ENCODE measurements around the gene TENM4. TPM values are rescaled to one million over a fixed set of nuclear protein-coding genes. Genes with fewer than 3 reads are reported as not detected.

The TENM4 gene
- total and polyA plus RNA-seq, 2 of the 8 experiments (the other 6 are each of a cell fraction or from before 2014, with no cell fraction given), result 3.5 to 7.2 TPM

DNA sequence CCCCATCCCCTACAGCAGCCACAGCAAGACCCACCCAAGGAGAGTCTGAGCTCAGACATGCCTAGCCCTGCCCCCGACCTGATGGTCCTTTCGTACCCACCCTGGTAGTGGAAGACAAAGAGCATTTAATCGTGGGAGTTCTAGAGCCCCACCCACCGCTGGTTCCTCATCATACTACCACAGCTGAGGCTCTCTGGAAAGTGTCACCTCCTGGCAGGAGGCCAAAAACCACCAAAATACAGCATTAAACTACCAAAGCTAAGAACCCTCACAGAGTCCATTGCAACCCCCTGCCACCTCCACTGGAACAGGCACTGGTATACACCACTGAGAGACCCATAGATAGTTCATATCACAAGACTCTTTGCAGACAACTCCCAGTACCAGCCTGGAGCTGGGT lies 311.1 kb downstream of the TENM4 start:
- H2BK12ac ChIP-seq (ENCODE audit: low read depth, low read length), result no peak overlapping the region
- no peak overlapping the region for H4K5ac ChIP-seq (ENCODE audit: insufficient read length, low read depth, low read length)
- no peak overlapping the region for H2BK5ac ChIP-seq (ENCODE audit: low read depth, low read length)
- H3K4me2 ChIP-seq (ENCODE audit: insufficient read depth in 1 of 2, low read depth in 2 of 2, low read length in 2 of 2), result no peak overlapping the region
- H3K36me3 ChIP-seq (ENCODE audit: control insufficient read depth in 2 of 4, insufficient read depth in 4 of 4, low read length in 3 of 4), result no peaks in the 10 kb centered on the region
- no peak overlapping the region for H3K56ac ChIP-seq (replicated peaks; ENCODE audit: insufficient read length, low read depth, low read length)
- WGBS, 2 experiments (ENCODE audit: extremely low coverage in 1 of 2, insufficient coverage in 1 of 2, insufficient read length in 1 of 2, insufficient replicate concordance in 2 of 2, low coverage in 1 of 2, low lambda C conversion rate in 2 of 2, missing lambda C conversion rate in 1 of 2), result 92% methylated on average over 4 of the region's 4 CpGs; no CpG with 5 or more reads in 1 of the 2 experiments
- H2AFZ ChIP-seq (ENCODE audit: low read length), result no peak overlapping the region
- H3K4me1 ChIP-seq (replicated peaks in 1 of 4; ENCODE audit: control insufficient read depth in 3 of 4, insufficient read depth in 4 of 4, low read length in 3 of 4), result no peaks in the 10 kb centered on the region
- ChIA-PET POLR2A (ENCODE audit: partially characterized antibody) (no interaction called here), CTCF (ENCODE audit: partially characterized antibody) (interaction anchor here (0.6 to 0.8 kb wide), 2 partner anchors 13 to 19 kb away, joined by 3 read pairs; no protein-coding TSS in a partner anchor)
- H4K91ac ChIP-seq (replicated peaks; ENCODE audit: insufficient read length, low read length), result no peak overlapping the region
- H3K4ac ChIP-seq (replicated peaks; ENCODE audit: insufficient read length, low read depth, low read length), result no peak overlapping the region
- no peaks in the 10 kb centered on the region for H3K23me2 ChIP-seq (ENCODE audit: low read depth, low read length)
- FAIRE-seq (no peak), DNase-seq (ENCODE audit: low read depth in 1 of 2, low spot score in 2 of 2) (no peak)
- no peak overlapping the region for H2BK20ac ChIP-seq (ENCODE audit: low read length)
- no peaks in the 10 kb centered on the region for H3K79me1 ChIP-seq (ENCODE audit: low read depth, low read length)
- no peak overlapping the region for H3K23ac ChIP-seq (ENCODE audit: insufficient read length)
- no peaks in the 10 kb centered on the region for H3K79me2 ChIP-seq (ENCODE audit: control insufficient read depth in 1 of 2, insufficient read depth in 2 of 2, low read length in 2 of 2)
- H4K8ac ChIP-seq (ENCODE audit: extremely low read depth, insufficient read depth, low read length), result no peak overlapping the region
- no peak overlapping the region for H3K18ac ChIP-seq (ENCODE audit: extremely low read depth, low read length)
- no peak overlapping the region for H3K4me3 ChIP-seq (ENCODE audit: extremely low read depth in 1 of 4, insufficient read depth in 2 of 4, low read depth in 3 of 4, low read length in 4 of 4)
- H3K9ac ChIP-seq (replicated peaks in 1 of 4; ENCODE audit: extremely low read depth in 1 of 4, low read depth in 3 of 4, low read length in 3 of 4), result no peak overlapping the region
- H3K9me3 ChIP-seq (ENCODE audit: insufficient read depth in 2 of 2, low read depth in 1 of 2, low read length in 1 of 2), result peaks cover 4 to 7% of the 10 kb centered on the region in 2 experiments; a peak in 2 of 4 replicates
- no peaks in the 10 kb centered on the region for H4K20me1 ChIP-seq (replicated peaks in 1 of 2; ENCODE audit: control insufficient read depth in 1 of 2, insufficient read depth in 2 of 2, low read length in 2 of 2)
- H2BK15ac ChIP-seq (ENCODE audit: low read length), result no peak overlapping the region
- no peak overlapping the region for H3K27ac ChIP-seq (ENCODE audit: low read depth, low read length)
- no peak overlapping the region for H3K14ac ChIP-seq (ENCODE audit: insufficient read length)
- no peak overlapping the region for H2AK5ac ChIP-seq (ENCODE audit: low read depth, low read length)
- H3K27me3 ChIP-seq (replicated peaks in 1 of 4; ENCODE audit: control insufficient read depth in 3 of 4, extremely low read depth in 1 of 4, insufficient read depth in 3 of 4, low read length in 3 of 4), result no peaks in the 10 kb centered on the region
- H2BK120ac ChIP-seq (replicated peaks; ENCODE audit: low read depth, low read length), result no peak overlapping the region
- TF ChIP-seq BRCA1 (IDR thresholded peaks at IDR 0.05; ENCODE audit: low read depth, low read length) (no peak), SIN3A (conservative IDR thresholded peaks at IDR 0.05 in 1 of 2, IDR thresholded peaks at IDR 0.05 in 1 of 2; ENCODE audit: low read depth in 1 of 2, low read length in 2 of 2) (no peak), TEAD4 (IDR thresholded peaks at IDR 0.05; ENCODE audit: low read depth, low read length) (no peak), SAP30 (IDR thresholded peaks at IDR 0.05; ENCODE audit: insufficient read depth, insufficient replicate concordance, low read length) (no peak), CTBP2 (IDR thresholded peaks at IDR 0.05; ENCODE audit: borderline replicate concordance, insufficient read depth, insufficient read length, low read length) (no peak), ASH2L (IDR thresholded peaks at IDR 0.05; ENCODE audit: low read length) (no peak), BACH1 (IDR thresholded peaks at IDR 0.05; ENCODE audit: low read length) (no peak), PHF8 (conservative IDR thresholded peaks at IDR 0.05; ENCODE audit: low read depth, low read length) (no peak), CBX5 (IDR thresholded peaks at IDR 0.05; ENCODE audit: low read depth, low read length) (no peak), ZNF274 (IDR thresholded peaks at IDR 0.05; ENCODE audit: borderline replicate concordance, extremely low read depth, low read length) (no peak), RBBP5 (IDR thresholded peaks at IDR 0.05; ENCODE audit: borderline replicate concordance, low read depth, low read length) (no peak), JUN (IDR thresholded peaks at IDR 0.05; ENCODE audit: low read depth, low read length) (no peak), RFX5 (IDR thresholded peaks at IDR 0.05; ENCODE audit: borderline replicate concordance, low read depth, low read length) (no peak), HDAC2 (IDR thresholded peaks at IDR 0.05; ENCODE audit: borderline replicate concordance in 1 of 2, low read depth in 2 of 2, low read length in 2 of 2) (no peak)
